Left lung (tissue), 10 donors: ENCODE results near the gene TLCD4. TPM values are rescaled to one million over a fixed set of nuclear protein-coding genes. Genes with fewer than 3 reads are reported as not detected.

Experiments
- ATAC-seq: fragments of 200-7000 bp; cut with Tn5 transposase; one replicate; pipeline ENCODE4 v1.9.1; 2020; ENCODE audit warnings: moderate library complexity
- DNase-seq, 4 donors: peaks; one replicate each; pipeline ENCODE4 v3.0.0-alpha.2; 2013 to 2020
- H3K27ac ChIP-seq, 2 donors: fragments of 200-600 bp; sonication (generic) in 1 of 2; one replicate each; pipeline versions ENCODE4 v1.5.0 to v1.8.0; 2020 to 2021
- H3K27me3 ChIP-seq, 2 donors: fragments of 200-600 bp; sonication (generic) in 1 of 2; one replicate each; pipeline versions ENCODE4 v1.5.0 to v1.8.0; 2020 to 2021
- H3K36me3 ChIP-seq, 2 donors: fragments of 200-600 bp; sonication (generic) in 1 of 2; one replicate each; pipeline versions ENCODE4 v1.5.0 to v1.8.0; 2020 to 2021
- H3K4me1 ChIP-seq, 2 donors: fragments of 200-600 bp; one replicate each; pipeline ENCODE4 v1.8.0; 2021
- H3K4me3 ChIP-seq, 2 donors: fragments of 200-600 bp; sonication (generic) in 1 of 2; one replicate each; pipeline versions ENCODE4 v1.5.0 to v1.8.0; 2020 to 2021; ENCODE audit warnings: mild to moderate bottlenecking in 1 of 2
- H3K9me3 ChIP-seq, 2 donors: fragments of 200-600 bp; sonication (generic) in 1 of 2; one replicate each; pipeline versions ENCODE4 v1.5.0 to v1.8.0; 2020 to 2021
- intact Hi-C, 2 donors: fragments of 100-400 bp; cut with DNase I; formaldehyde crosslinking; loops; one replicate each; pipeline versions ENCODE4 v1.11.2 to v1.14.2; 2022
- polyA plus RNA-seq, 6 donors: library from polyadenylated mRNA; unstranded; fragments of 120-200 nt; gene quantifications; one replicate each; pipeline ENCODE4 v1.2.1, GENCODE V29; 2013; ENCODE audit not compliant: insufficient read length in 6 of 6
- total RNA-seq, 2 donors: library from RNA; stranded (reverse); fragmentation: NEBNext Ultra II Directional; extraction: Animal tissue kit (Norgen Biotek cat#: 25700); gene quantifications; one replicate each; pipeline ENCODE4 v1.2.1, GENCODE V29; 2021
- TF ChIP-seq, protein P1 (sequence below), 2 donors: fragments of 200-600 bp; sonication (generic) in 1 of 2; IDR thresholded peaks; one replicate each; pipeline versions ENCODE4 v1.5.0 to v1.8.0; 2021; ENCODE audit warnings: antibody characterized with exemption in 2 of 2
- donor health status: DM: no; HTN: yes; CAD: no.
- donor health status: DM: no; HTN: no; CAD: no.

Gene TLCD4
- total and polyA plus RNA-seq, 8 donors, result 9.5 to 21.3 (median 12.2) TPM

- Histone ChIP-seq H3K9me3 (no peaks in the 10 kb centered on the region), H3K4me1 (peaks cover 0 to 8% of the 10 kb centered on the region in 2 donors), H3K4me3 (no peak overlapping the region), H3K36me3 (no peaks in the 10 kb centered on the region), H3K27ac (no peak overlapping the region), H3K27me3 (no peaks in the 10 kb centered on the region)
- ATAC-seq, result peak; percentile 31
- TF ChIP-seq, protein P1, sequence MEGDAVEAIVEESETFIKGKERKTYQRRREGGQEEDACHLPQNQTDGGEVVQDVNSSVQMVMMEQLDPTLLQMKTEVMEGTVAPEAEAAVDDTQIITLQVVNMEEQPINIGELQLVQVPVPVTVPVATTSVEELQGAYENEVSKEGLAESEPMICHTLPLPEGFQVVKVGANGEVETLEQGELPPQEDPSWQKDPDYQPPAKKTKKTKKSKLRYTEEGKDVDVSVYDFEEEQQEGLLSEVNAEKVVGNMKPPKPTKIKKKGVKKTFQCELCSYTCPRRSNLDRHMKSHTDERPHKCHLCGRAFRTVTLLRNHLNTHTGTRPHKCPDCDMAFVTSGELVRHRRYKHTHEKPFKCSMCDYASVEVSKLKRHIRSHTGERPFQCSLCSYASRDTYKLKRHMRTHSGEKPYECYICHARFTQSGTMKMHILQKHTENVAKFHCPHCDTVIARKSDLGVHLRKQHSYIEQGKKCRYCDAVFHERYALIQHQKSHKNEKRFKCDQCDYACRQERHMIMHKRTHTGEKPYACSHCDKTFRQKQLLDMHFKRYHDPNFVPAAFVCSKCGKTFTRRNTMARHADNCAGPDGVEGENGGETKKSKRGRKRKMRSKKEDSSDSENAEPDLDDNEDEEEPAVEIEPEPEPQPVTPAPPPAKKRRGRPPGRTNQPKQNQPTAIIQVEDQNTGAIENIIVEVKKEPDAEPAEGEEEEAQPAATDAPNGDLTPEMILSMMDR (IDR thresholded peaks at IDR 0.05), result no peak
- intact Hi-C loops, result no loop called here
- no peak for DNase-seq
Measured at GRCh38 chr1:95095833-95096217, 21.3 kb upstream of the TLCD4 start.

GRCh38 chr1:95096218-95096841, 20.8 kb upstream of the TLCD4 start:
- intact Hi-C loops, result no loop called here
- H3K9me3 ChIP-seq, result no peaks in the 10 kb centered on the region
- TF ChIP-seq, protein P1 (IDR thresholded peaks at IDR 0.05), result no peak
- no peaks in the 10 kb centered on the region for H3K27me3 ChIP-seq
- no peak overlapping the region for H3K4me3 ChIP-seq
- ATAC-seq, result no peak
- no peak overlapping the region for H3K27ac ChIP-seq
- no peaks in the 10 kb centered on the region for H3K36me3 ChIP-seq
- no peak for DNase-seq
- H3K4me1 ChIP-seq, result peaks cover 0 to 8% of the 10 kb centered on the region in 2 donors

- no peak overlapping the region for H3K4me3 ChIP-seq
- H3K36me3 ChIP-seq, result no peaks in the 10 kb centered on the region
- no peaks in the 10 kb centered on the region for H3K9me3 ChIP-seq
- DNase-seq, result no peak
- H3K27ac ChIP-seq, result no peak overlapping the region
- H3K4me1 ChIP-seq, result peaks cover 0 to 8% of the 10 kb centered on the region in 2 donors
- ATAC-seq, result no peak
- intact Hi-C loops, result no loop called here
- TF ChIP-seq, protein P1 (IDR thresholded peaks at IDR 0.05), result no peak
- no peaks in the 10 kb centered on the region for H3K27me3 ChIP-seq
Measured at GRCh38 chr1:95097426-95097825, 19.7 kb upstream of the TLCD4 start.

- Histone ChIP-seq H3K27me3 (no peaks in the 10 kb centered on the region), H3K4me1 (peaks cover 0 to 8% of the 10 kb centered on the region in 2 donors), H3K36me3 (no peaks in the 10 kb centered on the region), H3K4me3 (no peak overlapping the region), H3K9me3 (no peaks in the 10 kb centered on the region), H3K27ac (peak overlapping the region in 1 of 2 donors; percentile 50)
- intact Hi-C loops, result no loop called here
- ATAC-seq (no peak), DNase-seq (no peak)
- TF ChIP-seq, protein P1 (IDR thresholded peaks at IDR 0.05), result no peak
Measured at GRCh38 chr1:95098196-95098595, 19.0 kb upstream of the TLCD4 start.

DNA sequence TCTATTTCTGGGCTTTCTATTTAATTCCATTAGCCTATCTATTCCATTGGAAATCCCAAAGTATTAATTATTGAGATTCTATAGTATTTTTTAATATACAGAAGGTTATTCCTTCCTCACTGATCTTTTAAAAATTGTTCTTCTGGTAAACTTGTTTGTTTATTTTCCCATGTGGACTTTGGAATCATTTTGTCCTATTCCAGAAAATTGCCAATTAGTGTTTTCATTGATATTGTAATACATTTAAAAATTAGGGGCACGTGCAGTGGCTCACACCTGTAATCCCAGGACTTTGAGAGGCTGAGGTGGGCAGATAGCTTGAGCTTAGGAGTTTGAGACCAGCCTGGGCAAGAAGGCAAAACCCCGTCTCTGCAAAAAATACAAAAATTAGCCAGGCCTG, 8.4 kb upstream of the TLCD4 start:
- ATAC-seq (no peak), DNase-seq (no peak)
- Histone ChIP-seq H3K4me3 (no peak overlapping the region), H3K9me3 (no peaks in the 10 kb centered on the region), H3K4me1 (no peaks in the 10 kb centered on the region), H3K27me3 (peaks cover 0 to 23% of the 10 kb centered on the region in 2 donors), H3K36me3 (no peaks in the 10 kb centered on the region), H3K27ac (no peak overlapping the region)
- TF ChIP-seq, protein P1 (IDR thresholded peaks at IDR 0.05), result no peak
- intact Hi-C loops, result no loop called here
